ENCODE measurements around the gene SREBF2. TPM values are rescaled to one million over a fixed set of nuclear protein-coding genes. Genes with fewer than 3 reads are reported as not detected.

Gene SREBF2
- total RNA-seq, 4 donors from 2014 or later = 97.5 to 160 (median 146) TPM

GRCh38 chr22:41821471-41822316 lies 11.2 kb upstream of the SREBF2 start:
- H3K27ac ChIP-seq = no peak overlapping the region
- H3K4me3 ChIP-seq = no peak overlapping the region
- H3K27me3 ChIP-seq = no peaks in the 10 kb centered on the region
- 86% methylated on average over 12 of the region's 12 CpGs for WGBS
- no peak for TF ChIP-seq POLR2AphosphoS5 (IDR thresholded peaks at IDR 0.05)
- no peak for TF ChIP-seq POLR2A (IDR thresholded peaks at IDR 0.05)
- TF ChIP-seq, protein P1, sequence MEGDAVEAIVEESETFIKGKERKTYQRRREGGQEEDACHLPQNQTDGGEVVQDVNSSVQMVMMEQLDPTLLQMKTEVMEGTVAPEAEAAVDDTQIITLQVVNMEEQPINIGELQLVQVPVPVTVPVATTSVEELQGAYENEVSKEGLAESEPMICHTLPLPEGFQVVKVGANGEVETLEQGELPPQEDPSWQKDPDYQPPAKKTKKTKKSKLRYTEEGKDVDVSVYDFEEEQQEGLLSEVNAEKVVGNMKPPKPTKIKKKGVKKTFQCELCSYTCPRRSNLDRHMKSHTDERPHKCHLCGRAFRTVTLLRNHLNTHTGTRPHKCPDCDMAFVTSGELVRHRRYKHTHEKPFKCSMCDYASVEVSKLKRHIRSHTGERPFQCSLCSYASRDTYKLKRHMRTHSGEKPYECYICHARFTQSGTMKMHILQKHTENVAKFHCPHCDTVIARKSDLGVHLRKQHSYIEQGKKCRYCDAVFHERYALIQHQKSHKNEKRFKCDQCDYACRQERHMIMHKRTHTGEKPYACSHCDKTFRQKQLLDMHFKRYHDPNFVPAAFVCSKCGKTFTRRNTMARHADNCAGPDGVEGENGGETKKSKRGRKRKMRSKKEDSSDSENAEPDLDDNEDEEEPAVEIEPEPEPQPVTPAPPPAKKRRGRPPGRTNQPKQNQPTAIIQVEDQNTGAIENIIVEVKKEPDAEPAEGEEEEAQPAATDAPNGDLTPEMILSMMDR (IDR thresholded peaks at IDR 0.05) = no peak
- TF ChIP-seq EP300 (IDR thresholded peaks at IDR 0.05) = no peak
- H3K4me1 ChIP-seq = peaks cover 7% of the 10 kb centered on the region
- DNase-seq (ENCODE audit: low spot score in 2 of 2) = no peak
- H3K36me3 ChIP-seq = no peaks in the 10 kb centered on the region
- H3K9me3 ChIP-seq = no peaks in the 10 kb centered on the region

- Histone ChIP-seq H3K27me3 (no peaks in the 10 kb centered on the region), H3K27ac (no peak overlapping the region), H3K4me1 (peaks cover 12% of the 10 kb centered on the region), H3K36me3 (no peaks in the 10 kb centered on the region), H3K9me3 (no peaks in the 10 kb centered on the region), H3K4me3 (no peak overlapping the region)
- 83% methylated on average over 3 of the region's 3 CpGs for WGBS
- TF ChIP-seq EP300 (IDR thresholded peaks at IDR 0.05) (no peak), POLR2A (IDR thresholded peaks at IDR 0.05) (no peak), POLR2AphosphoS5 (IDR thresholded peaks at IDR 0.05) (no peak)
- TF ChIP-seq, protein P1 (IDR thresholded peaks at IDR 0.05) = peak; percentile 14 to 26
- DNase-seq (ENCODE audit: low spot score in 2 of 2) = no peak
Measured at GRCh38 chr22:41822317-41823057, 10.4 kb upstream of the SREBF2 start.

GRCh38 chr22:41823797-41824196 lies 9.1 kb upstream of the SREBF2 start:
- 93% methylated on average over 6 of the region's 6 CpGs for WGBS

GRCh38 chr22:41825376-41825775 lies 7.5 kb upstream of the SREBF2 start:
- TF ChIP-seq POLR2AphosphoS5 (IDR thresholded peaks at IDR 0.05) = no peak
- TF ChIP-seq POLR2A (IDR thresholded peaks at IDR 0.05) = no peak
- no peak for TF ChIP-seq EP300 (IDR thresholded peaks at IDR 0.05)
- TF ChIP-seq, protein P1 (IDR thresholded peaks at IDR 0.05) = no peak
- H3K36me3 ChIP-seq = no peaks in the 10 kb centered on the region
- DNase-seq (ENCODE audit: low spot score in 2 of 2) = no peak
- WGBS = 72% methylated on average over 7 of the region's 7 CpGs
- no peak overlapping the region for H3K4me3 ChIP-seq
- peaks cover 12% of the 10 kb centered on the region for H3K4me1 ChIP-seq
- no peak overlapping the region for H3K27ac ChIP-seq
- no peaks in the 10 kb centered on the region for H3K27me3 ChIP-seq
- no peaks in the 10 kb centered on the region for H3K9me3 ChIP-seq

More at GRCh38 chr22:41823797-41824196, 9.1 kb upstream of the SREBF2 start:
- no peaks in the 10 kb centered on the region for H3K36me3 ChIP-seq
- H3K4me1 ChIP-seq = peaks cover 12% of the 10 kb centered on the region
- H3K9me3 ChIP-seq = no peaks in the 10 kb centered on the region
- DNase-seq (ENCODE audit: low spot score in 2 of 2) = no peak
- no peak overlapping the region for H3K4me3 ChIP-seq
- H3K27ac ChIP-seq = no peak overlapping the region
- no peak for TF ChIP-seq POLR2A (IDR thresholded peaks at IDR 0.05)
- TF ChIP-seq POLR2AphosphoS5 (IDR thresholded peaks at IDR 0.05) = no peak
- no peak for TF ChIP-seq EP300 (IDR thresholded peaks at IDR 0.05)
- TF ChIP-seq, protein P1 (IDR thresholded peaks at IDR 0.05) = no peak
- no peaks in the 10 kb centered on the region for H3K27me3 ChIP-seq

GRCh38 chr22:41826021-41826420 lies 6.9 kb upstream of the SREBF2 start:
- no peak for TF ChIP-seq EP300 (IDR thresholded peaks at IDR 0.05)
- TF ChIP-seq POLR2AphosphoS5 (IDR thresholded peaks at IDR 0.05) = no peak
- TF ChIP-seq POLR2A (IDR thresholded peaks at IDR 0.05) = no peak
- TF ChIP-seq, protein P1 (IDR thresholded peaks at IDR 0.05) = no peak
- 61% methylated on average over 2 of the region's 3 CpGs for WGBS

More at GRCh38 chr22:41826021-41826420, 6.9 kb upstream of the SREBF2 start:
- no peaks in the 10 kb centered on the region for H3K36me3 ChIP-seq
- no peak overlapping the region for H3K27ac ChIP-seq
- no peaks in the 10 kb centered on the region for H3K27me3 ChIP-seq
- H3K4me1 ChIP-seq = peaks cover 13% of the 10 kb centered on the region
- DNase-seq (ENCODE audit: low spot score in 2 of 2) = no peak
- no peak overlapping the region for H3K4me3 ChIP-seq
- no peaks in the 10 kb centered on the region for H3K9me3 ChIP-seq
